ENCODE data around the gene CACNA2D3.

CACNA2D3 gene

DNA sequence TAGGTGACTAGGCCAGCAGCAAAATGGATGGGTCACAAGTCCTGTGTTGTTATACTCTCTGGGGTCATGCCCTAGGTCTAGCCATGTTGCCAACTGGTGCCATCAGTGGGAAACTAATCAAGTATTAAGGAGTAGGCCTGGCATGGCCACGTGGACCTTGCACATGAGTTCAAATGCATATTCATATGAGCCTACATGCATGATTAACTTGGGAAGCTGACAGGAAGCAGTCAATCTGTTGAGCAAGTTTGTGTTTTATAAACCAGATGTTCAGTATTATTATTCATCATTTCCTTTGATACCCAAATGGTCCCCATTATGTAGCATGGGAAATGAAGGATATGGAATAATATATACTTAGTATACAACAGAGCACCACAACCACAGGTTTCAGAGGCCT is 710.5 kb downstream of the CACNA2D3 start:
- no peak for DNase-seq

DNA sequence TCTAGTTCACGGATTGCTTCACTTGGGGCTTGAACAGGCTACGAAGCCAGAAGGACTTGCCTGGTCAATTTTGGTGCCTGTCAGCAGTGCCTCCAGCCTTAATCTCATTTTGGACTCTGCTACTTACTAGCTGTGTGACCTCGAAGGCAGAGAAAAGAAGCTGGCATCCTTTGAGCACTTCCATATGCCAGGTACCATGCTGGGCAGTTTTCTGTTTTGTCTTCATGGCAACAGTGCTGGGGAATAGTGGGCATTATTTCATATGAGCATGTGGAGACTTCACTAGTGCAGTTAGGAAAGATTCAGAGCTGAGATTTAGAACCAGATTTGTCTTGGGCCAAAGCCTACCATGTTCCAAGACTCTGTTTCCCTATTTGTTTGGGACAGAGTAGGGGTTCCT is 713.3 kb downstream of the CACNA2D3 start:
- no peak for DNase-seq

DNA sequence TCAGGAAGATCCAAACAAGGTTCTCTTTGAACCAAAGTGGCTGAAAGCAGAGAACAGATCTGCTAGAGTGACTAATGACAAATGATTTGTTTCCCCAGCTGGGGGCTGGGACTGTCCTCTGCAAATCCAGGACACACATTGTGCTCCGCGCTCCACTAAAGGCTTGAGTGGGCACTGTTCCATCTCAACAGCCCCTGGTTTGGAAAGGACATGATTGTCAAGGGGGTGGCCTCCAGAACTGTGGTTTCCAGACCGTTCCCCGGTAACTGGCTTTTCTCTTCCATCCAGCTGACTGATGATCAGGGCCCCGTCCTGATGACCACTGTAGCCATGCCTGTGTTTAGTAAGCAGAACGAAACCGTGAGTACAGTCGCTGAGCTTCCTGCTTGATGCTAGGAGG is 714.5 kb downstream of the CACNA2D3 start:
- no peak for DNase-seq

DNA sequence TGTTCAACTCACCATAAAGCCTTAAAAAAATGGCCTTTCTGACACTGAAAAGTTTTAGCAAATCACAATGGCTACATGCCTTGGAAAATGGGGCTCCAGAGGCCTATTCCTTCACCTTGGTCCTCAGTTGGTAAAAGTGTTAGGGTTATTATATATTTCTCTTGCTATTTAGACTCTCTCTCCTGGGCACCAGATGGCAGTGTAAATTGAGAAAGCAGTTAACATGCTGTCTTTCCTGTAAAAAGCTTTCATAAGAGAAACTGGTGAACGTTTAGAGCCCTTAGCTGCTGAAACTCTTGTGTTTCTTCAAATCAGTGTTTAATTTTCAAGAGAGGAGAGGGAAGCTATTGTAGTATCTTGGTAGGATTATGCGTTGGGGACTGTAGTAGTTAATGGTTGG is 715.6 kb downstream of the CACNA2D3 start:
- DNase-seq = no peak

DNA sequence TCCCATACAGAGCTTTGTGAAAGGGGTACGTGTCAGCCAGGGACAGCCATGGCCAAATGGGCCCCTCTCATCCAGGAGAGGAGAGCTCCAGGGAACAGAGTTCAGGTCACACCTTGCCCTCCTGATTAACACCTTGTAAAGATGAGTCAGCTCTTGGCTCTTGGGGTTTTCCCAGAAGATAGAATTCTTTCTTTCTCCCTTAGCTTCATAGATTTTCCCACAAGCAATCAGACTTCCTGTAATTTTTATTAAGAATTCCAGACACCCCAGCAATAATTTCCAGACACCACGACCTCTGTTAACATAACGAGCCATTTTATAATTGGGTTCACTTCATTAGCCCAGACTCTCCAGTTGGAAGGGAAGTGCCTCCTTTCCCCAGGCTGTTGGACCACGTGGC is 719.1 kb downstream of the CACNA2D3 start:
- DNase-seq = no peak

DNA sequence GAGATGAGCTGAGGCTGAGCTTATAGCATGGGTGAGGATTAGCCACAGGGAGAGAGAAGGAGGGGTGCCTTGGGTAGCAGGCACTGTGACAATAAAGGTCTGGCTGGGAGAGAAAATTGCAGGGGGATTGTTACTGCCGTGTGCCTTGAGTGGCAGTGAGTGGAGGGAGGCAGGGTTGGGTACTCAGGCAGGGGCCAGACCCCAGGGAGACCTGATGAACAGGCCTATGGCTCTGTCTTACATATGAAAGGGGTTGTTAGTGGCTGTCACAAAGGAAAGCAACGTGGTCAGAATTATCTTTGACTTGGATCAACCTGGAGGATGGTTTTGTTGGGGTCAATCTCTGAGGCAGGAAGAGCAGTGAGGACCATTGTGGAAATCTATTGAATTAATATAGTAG is 721.0 kb downstream of the CACNA2D3 start:
- no peak for DNase-seq

DNA sequence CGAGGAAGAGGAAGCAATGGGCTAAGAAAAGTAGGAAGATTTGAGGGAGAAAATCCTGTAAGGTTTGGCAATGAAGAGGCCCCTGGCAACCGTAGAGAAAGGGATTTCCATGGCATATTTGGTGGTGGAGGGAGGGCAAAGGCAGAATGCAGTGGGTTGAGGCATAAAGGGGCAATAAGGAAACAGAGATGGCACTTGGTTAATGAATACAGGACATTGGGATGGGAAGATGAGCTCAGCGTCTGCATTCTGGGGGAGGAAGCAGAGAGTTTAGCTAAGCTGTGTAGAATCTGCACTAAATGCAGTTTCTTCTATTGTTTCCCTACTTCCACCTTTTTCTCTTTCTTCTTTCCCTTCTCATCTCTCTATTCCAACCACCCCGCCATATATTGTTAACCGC is 721.9 kb downstream of the CACNA2D3 start:
- no peak for DNase-seq

DNA sequence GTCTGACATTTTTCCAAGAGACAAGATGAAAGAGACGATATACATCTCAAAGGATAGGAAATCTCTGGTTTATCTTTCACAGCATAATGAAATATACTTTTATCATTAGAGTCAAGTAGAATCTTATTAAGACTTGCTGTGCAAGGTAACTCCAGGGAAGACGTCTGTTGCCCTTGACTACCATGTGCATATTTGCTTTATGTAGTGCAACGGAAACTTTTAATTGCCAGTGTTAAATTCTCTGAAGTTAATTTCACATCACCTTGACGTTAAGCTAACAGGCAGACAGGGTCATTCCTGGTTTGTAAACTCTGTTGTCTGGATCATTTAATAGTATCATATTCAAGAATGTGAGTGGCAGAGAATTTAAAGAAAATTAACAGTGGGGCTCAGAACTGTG is 722.7 kb downstream of the CACNA2D3 start:
- DNase-seq = no peak

DNA sequence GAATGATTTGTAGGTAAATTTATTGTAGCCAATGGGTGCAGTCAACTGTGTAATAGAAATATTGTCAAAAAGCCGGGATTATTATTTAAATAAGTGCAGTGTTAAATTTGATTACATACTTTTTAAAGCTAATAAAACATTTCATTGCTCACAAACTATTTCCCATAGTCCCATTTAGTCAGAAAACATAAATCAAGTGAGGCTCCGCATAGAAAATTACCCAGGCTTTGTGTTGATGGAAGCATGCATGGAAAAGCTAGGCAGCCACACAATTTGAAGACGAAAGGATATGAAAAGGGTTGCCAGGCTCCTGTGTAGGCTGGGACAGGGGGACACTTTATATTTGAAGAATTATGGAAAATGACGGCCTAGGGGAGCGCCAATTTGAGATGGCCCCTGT is 723.2 kb downstream of the CACNA2D3 start:
- DNase-seq = no peak

DNA sequence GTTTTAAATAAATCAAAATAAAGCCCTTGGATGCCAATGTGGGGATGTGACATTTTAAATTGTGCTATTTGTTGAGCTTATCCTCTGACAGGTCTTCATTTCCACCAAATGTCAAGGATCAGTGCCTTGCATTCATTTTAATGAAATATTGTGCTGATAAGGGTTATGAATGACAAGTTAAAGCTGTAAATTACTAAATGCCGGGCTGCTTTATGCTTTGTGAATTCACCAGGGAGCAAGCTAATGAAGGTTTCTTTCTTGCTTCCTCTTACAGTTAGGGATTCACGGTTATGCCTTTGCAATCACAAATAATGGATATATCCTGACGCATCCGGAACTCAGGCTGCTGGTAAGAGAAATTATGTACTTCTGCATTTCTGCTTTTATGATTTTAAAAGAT is 723.8 kb downstream of the CACNA2D3 start:
- DNase-seq = no peak

DNA sequence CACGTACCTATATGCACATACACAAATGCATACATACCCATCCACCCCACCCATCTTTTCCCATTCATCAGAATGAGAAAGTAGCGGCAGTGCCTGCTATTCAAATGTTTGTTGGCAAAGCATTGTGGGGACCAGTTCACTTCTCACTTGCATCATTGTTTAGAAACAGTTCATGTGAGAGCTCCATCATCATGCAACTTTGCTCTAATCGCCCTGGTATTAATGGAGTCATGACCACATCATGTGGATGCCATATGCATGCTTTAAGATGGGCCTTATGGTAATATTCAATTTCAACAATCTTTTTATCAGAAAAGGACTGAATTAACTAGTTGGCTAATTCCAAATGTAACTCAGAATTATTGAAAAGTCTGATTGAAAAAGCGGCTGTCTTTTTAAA is 725.0 kb downstream of the CACNA2D3 start:
- DNase-seq = no peak

DNA sequence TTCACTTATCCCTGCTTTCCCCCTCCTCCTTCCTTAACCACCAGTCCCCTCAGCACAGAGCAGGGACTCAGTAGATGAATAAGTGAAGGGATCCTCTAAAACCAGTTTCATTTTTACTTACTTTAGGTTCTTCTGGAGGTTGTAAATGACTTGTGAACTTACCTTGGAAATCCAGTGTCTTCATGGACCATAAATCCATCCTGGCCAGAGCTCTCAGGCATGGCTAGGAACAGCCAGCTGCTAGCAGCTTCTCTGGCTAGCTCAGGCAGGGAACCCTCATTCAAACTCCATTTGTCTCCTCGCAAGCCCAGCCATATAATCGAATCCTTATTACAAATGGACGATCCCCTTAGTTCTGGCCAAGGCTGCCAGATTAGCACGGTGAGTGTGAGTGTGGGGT is 727.0 kb downstream of the CACNA2D3 start:
- DNase-seq = no peak

DNA sequence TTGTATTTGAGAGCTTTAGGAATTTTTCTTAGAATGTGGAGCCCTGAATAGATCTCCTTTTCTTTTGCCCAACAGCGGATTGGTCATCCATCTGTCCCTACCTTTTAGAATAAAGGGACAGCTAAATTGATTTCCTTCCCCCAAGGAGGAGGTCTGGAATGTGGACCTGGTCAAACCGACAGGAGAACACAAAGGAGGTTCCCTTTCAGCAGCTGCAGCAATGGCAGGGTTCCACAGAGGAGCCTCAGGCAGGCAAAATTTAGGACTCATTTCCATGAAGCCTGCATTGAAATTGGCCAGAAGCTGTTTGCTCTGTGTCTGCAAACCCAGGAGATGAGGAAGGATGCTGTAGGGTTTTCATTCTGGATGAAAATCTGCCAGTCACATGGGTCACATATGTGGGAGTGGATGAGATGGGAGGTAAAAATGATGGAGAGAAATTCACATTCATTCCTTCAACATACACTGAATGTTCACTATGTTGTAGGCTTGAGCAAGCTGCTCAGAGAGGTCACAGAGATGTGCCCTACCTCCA is 728.2 kb downstream of the CACNA2D3 start:
- DNase-seq = no peak

DNA sequence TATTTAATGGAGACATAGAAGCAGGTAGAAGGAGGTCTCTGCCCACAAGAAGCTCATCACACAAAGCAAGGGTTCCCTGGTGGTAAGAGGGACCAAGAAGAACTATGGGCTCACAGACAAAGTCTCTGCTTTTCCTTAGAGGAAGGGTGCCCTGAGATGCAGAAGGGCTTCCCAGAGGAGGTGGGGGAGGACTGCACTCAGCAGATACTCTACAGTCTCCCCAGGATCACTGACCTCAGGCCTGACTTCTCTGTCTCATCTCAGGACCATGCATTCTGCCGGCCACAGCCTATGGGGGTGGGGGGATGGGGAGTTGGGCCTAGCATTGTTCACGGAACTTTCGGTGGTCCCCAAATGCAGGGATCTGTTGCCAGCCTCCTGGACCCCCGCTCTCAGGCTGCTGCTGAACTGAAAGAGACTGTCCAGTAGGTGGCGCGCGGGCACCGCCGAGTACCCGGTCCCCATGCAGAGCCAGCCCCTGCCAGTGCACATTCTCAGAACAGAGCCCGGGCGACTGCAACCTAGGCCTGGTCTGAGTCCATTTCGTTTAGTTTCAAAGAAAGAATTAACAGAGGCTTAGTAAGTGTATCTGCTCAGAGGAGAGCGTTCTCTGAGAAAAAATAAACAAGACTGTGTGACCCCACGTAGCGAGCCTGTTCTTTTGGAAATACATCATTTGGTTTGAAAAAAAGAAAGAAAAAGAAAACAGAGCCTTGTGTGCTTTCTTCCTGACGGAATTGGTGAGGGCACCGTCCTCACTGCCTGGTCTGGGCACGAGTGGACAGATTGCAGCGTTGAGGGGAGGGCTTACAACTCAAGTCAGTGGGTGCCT is 731.4 kb downstream of the CACNA2D3 start:
- DNase-seq = peak; percentile 33 to 54

DNA sequence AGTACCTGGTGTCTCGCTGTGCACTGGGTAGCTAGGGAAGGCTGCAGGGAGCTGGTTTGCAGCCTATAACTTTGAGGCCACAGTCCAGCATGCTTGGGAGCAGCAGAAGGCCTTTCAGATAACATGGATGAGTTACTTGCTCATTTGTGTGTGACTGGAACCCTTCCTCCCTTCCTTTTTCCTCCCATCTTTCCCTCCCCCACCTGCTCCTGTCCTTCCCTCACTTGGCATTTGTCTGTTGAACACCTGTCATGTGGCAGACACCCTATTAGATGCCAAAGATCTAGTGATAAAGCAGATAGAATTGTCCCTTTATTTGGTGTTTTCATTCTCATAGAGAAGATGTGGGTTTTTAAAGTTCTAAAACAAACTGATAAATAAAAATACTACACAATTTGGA is 733.9 kb downstream of the CACNA2D3 start:
- no peak for DNase-seq

DNA sequence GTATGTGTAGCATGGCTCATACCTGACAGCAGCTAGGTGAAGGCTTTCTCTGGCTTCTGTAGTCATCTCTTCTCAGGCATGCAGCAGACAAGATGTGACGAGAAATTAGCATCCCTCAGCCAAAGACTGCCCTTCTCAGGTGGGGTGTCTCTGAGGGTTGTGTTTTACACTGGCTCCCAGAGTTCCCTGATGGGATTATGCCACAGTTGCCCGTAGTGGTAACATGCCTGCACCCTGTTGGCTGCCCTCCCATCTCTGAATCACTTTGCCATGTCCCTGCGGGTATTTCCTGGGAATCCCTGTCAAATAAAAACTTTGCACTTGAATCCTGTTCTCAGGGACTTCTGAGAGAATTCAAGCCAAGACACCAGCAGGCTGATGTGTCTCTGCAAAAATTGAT is 735.0 kb downstream of the CACNA2D3 start:
- no peak for DNase-seq

DNA sequence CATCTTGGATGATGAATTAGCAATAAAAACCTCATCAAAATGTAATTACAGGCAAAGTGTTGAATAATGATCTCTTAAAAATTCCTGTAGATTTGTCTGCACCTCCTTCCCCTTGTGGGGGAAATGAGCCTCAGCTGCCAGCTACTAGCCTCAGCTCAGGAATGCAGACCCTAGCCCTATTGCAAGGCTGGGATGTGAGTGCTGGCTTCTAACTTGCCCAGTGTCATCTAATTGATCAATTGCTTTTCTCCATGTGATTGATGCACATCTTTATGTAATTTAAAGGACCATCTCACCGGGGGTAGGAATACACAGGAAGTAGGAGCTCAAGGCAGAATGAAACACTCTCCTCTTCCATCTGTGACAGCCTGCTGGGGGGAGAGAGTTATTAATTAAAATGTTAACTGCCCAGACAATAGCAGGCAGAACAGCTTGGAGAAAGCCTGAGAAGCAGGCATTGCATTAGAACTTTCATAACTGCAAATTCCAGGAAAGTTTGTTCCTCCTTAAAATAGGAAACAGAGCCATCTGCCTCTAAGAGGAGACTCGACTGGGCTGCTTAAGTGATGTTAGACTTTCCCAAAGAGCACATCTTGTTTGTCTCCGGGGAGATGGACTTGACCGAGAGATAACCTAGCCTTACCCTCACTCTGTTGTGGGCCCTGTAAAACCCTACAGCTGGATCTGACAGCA is 735.9 kb downstream of the CACNA2D3 start:
- DNase-seq = no peak

DNA sequence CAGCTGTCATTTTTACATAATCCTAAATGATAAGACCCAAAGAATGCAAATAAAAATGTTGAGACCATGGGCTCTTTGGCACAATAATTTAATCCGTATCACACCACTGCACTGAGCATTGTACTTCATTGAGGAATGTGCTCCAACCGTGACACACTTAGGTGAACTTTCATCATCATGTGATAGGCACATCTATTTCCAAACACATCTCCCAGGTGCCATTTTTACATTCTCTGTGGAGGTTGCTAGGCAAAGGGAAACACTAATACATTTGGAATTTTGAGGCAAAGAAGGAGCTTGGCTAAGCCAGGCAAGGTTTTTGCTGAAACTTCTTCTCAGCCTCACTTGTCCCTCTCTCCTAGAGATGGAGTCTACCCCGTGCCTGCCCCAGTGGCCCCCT is 736.8 kb downstream of the CACNA2D3 start:
- no peak for DNase-seq

DNA sequence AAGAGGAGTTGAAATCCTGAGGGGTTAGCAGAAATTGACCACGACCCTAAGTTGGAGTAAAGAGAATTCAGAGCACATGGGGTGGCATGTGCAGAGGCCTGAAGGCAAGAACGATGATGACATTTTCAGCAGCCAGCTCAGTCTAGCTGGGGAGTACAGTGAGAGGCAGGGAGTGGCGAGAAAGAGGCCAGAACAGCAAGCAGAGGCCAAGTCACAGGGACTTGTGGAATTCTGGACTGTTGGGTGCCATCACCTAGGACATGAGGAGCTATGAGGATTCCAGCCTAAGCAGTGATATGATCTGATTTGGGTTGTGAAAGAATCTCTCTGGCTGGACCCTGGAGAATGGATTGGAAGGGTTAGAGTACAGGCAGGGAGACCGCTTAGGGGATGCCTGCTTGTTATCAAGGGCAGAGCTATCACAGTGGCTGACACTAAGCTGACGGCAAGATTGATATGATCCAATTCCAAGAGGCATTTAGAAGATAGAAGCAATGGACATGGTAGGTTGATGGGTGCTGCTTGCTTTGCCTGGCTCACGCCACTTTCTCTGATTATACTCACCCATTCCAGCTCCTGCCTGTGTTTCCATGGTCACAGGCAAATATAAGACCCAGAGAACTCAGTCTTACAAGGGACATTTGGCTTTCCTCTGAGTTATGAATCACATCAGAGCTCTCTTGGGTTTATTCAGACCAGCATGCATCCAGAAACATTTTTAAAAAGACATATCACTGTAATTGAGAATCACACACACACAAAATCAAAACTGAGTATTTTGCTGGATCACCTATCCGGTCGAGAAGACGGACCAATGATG is 739.1 kb downstream of the CACNA2D3 start:
- DNase-seq = no peak

DNA sequence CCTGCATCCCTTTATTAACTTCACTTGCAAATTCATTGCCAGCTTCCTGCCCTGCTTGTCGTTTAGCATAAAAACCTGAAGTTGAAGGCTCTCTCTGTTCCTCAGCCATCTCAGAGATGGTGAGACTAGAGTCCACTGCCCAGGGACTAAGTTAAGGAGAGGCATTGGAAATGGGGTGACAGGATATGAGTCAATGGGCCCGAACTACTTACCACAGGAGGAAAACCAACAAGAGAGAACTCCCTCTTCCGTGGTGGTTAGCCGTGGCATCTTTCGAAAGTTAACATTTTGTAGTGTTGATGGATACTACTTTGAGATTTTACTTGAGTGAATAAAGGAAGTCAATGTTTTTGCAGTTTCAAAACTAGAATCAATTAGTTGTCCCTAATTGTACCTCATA is 740.2 kb downstream of the CACNA2D3 start:
- DNase-seq = no peak

DNA sequence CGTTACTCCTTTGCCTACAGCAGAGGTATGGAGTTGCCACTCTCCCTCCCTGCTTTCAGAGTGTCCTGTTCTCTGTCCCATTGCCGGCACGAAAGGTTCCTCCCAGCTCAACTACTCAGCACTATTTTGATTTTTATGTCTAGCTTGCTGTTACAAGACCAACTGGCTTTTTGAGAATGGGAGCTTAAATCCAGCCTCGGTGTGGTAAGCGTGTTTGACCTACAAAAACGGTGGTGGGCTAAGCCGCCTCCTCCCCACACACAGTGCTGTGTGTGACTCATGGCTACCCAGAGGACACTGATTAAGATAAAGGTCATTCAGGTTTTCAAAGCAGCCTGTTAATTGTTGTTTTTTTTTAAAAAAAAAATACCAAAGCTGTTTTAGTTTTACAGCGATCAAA is 741.0 kb downstream of the CACNA2D3 start:
- no peak for DNase-seq

DNA sequence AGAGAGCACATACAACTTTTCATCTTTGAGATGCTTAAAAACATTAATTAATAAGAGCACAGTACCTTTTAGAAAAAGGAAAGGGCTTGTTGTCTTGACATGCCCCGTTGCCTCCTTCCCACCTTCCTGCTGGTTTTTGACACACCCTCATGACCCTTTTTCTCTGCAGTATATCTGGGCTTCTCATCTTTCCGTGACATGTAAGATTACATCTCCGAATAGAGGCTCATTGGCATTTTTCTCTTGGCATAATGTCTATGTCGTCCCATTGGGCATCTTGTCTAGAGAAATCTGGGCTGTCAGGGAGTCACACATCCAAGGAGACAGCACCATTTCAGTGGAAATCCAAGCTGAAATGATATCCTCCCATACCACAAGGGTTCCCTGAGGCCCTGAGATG is 741.4 kb downstream of the CACNA2D3 start:
- DNase-seq = no peak

DNA sequence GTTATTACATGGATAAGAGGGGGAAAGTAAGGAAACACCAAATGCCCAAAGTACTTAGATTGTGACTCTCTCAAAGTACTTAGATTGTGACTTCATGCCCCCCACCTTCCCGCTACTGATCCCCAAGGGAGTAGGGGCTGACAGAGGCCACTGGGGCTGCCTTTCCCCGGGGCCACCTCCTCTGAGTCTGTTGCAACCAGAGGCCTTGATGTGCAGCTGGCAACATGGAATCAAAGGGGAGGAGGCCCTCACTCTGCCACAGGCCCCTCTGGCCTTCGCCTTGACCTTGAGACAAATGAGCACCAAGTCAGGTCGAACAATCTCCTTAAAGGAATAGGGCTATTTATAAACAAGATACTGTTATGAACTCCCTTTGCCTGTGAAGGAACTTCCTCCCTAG is 743.0 kb downstream of the CACNA2D3 start:
- DNase-seq = no peak

DNA sequence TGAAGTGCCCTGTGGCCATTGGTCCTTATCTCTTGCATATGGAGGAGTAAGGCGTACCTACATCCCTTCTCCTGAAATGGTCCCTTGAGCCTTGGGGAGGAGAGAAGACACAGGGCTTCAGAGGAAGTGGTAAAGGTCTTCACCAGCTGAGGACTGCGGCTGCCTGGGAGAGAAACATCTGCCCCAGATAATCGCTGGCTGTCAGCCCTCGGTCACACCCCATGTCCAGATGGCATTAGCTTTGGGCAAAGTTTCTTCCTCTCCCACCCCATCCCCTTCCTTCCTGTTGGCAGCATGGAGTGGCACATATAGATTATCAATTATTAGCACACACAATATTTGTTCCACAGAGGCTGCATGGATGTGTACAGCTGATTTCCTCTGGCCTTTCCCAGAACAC is 743.9 kb downstream of the CACNA2D3 start:
- no peak for DNase-seq

Measured in stimulated activated CD4-positive, alpha-beta T cell treated with anti-CD3 and anti-CD28 coated beads, Interleukin-2, amount 100 ng/mL, for 48 hours (primary cell).